ENCODE results near the gene SS18L1.

DNA sequence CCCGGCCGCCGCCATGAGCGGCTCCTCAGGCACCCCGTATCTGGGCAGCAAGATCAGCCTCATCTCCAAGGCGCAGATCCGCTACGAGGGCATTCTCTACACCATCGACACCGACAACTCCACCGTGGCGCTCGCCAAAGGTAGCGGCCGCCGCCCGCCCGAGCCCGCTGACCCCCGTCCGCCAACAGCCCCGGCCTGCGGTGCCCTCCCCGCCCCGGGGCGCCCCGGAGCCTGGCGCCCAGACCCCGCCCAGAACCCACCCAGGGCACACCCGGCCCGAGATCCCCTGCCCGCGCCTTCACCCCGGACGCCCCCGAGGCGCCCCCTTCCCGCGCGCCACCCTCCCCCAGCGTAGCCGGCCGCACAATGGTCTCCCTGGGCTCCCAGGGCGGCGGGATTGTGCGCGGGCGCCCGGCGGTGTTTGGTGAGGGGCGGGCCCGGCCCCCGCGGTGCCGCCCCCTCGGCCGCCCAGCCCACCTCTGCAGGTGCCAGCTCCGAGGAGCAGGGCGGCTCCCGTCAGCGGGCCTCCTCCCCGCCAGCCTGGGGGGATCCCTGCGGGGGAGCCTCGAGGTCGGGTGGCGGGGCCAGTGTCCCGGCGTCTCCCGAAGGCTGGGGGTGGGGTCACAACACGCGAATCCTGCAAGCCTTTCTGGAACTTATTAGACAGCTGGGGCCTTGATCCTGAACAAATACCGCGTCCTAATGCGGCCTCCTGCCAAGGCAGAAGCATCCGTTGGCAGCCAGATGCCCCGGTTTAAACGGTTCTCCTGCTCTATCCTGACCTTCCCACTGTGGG, 20.7 kb upstream of the SS18L1 start:
- TF ChIP-seq, protein P1, sequence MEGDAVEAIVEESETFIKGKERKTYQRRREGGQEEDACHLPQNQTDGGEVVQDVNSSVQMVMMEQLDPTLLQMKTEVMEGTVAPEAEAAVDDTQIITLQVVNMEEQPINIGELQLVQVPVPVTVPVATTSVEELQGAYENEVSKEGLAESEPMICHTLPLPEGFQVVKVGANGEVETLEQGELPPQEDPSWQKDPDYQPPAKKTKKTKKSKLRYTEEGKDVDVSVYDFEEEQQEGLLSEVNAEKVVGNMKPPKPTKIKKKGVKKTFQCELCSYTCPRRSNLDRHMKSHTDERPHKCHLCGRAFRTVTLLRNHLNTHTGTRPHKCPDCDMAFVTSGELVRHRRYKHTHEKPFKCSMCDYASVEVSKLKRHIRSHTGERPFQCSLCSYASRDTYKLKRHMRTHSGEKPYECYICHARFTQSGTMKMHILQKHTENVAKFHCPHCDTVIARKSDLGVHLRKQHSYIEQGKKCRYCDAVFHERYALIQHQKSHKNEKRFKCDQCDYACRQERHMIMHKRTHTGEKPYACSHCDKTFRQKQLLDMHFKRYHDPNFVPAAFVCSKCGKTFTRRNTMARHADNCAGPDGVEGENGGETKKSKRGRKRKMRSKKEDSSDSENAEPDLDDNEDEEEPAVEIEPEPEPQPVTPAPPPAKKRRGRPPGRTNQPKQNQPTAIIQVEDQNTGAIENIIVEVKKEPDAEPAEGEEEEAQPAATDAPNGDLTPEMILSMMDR (IDR thresholded peaks at IDR 0.05; ENCODE audit: poor library complexity): no peak
- TF ChIP-seq EZH2 (IDR thresholded peaks at IDR 0.05; ENCODE audit: borderline replicate concordance) (no peak), EZH2phosphoT487 (IDR thresholded peaks at IDR 0.05; ENCODE audit: low read depth, severe bottlenecking, unreplicated experiment) (no peak)
